ENCODE data around the gene THAP6. TPM values are rescaled to one million over a fixed set of nuclear protein-coding genes. Genes with fewer than 3 reads are reported as not detected.
"Not testable (repeated sequence)": the region's sequence is repeated elsewhere in the genome, so short reads cannot be mapped to it uniquely, and the experiment has no call there.

THAP6 gene
- polyA plus RNA-seq, 2 of the 4 experiments (the other 2 are of a cell fraction), result 9.4 to 19.1 TPM

- Histone ChIP-seq H3K4me2 (no peak overlapping the region), H3K4me1 (no peaks in the 10 kb centered on the region), H3K9me3 (no peaks in the 10 kb centered on the region), H3K27ac (no peak overlapping the region), H3K4me3 (no peak overlapping the region)
- no peak for FAIRE-seq
- 100% methylated on average over 1 of the region's 1 CpG for WGBS (ENCODE audit: missing lambda C conversion rate)
- no peak for DNase-seq (ENCODE audit: low read depth in 1 of 2, low spot score in 1 of 2)
- no peak for ATAC-seq
- ChIA-PET POLR2A (interaction anchor here (1.0 kb wide), 1 partner anchor 11 kb away, joined by 5 read pairs; the partner anchor contains the start of genes RCHY1 and THAP6), CTCF (interaction anchor here (0.9 kb wide), 1 partner anchor 322 kb away, joined by 3 read pairs; no protein-coding TSS in a partner anchor)
- TF ChIP-seq SMC3 (IDR thresholded peaks at IDR 0.05) (no peak), RNF2 (IDR thresholded peaks at IDR 0.05; ENCODE audit: borderline replicate concordance, low read depth) (no peak), ZFP36 (IDR thresholded peaks at IDR 0.05; ENCODE audit: borderline replicate concordance, partially characterized antibody) (no peak), ZSCAN20 (CRISPR knock-in tag; IDR thresholded peaks at IDR 0.05) (no peak), TFCP2L1 (CRISPR knock-in tag; IDR thresholded peaks at IDR 0.05) (no peak), FOXS1 (CRISPR knock-in tag; IDR thresholded peaks at IDR 0.05) (no peak), USF2 (IDR thresholded peaks at IDR 0.05) (no peak), HOXB13 (CRISPR knock-in tag; IDR thresholded peaks at IDR 0.05; ENCODE audit: low read depth) (no peak), FOSB (CRISPR knock-in tag; IDR thresholded peaks at IDR 0.05) (no peak), CHD2 (IDR thresholded peaks at IDR 0.05; ENCODE audit: low read length, partially characterized antibody) (no peak)
- TF ChIP-seq, protein P1, sequence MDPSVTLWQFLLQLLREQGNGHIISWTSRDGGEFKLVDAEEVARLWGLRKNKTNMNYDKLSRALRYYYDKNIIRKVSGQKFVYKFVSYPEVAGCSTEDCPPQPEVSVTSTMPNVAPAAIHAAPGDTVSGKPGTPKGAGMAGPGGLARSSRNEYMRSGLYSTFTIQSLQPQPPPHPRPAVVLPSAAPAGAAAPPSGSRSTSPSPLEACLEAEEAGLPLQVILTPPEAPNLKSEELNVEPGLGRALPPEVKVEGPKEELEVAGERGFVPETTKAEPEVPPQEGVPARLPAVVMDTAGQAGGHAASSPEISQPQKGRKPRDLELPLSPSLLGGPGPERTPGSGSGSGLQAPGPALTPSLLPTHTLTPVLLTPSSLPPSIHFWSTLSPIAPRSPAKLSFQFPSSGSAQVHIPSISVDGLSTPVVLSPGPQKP (IDR thresholded peaks at IDR 0.05; ENCODE audit: low read depth, low read length), result no peak
Observed at GRCh38 chr4:75525910-75526309, 11.6 kb downstream of the THAP6 start.

GRCh38 chr4:75527482-75527881 is 13.2 kb downstream of the THAP6 start:
- DNase-seq (ENCODE audit: low read depth in 1 of 2, low spot score in 1 of 2), result no peak
- no peak overlapping the region for H3K4me3 ChIP-seq
- CTCF ChIA-PET, result no interaction called here
- FAIRE-seq, result no peak
- POLR2A ChIA-PET, result no interaction called here
- ATAC-seq, result no peak
- no peak overlapping the region for H3K4me2 ChIP-seq
- no peak for TF ChIP-seq EHF (CRISPR knock-in tag; IDR thresholded peaks at IDR 0.05)
- TF ChIP-seq POLR2AphosphoS2 (conservative IDR thresholded peaks at IDR 0.05; ENCODE audit: low read length), result no peak
- TF ChIP-seq ZNF302 (CRISPR knock-in tag; IDR thresholded peaks at IDR 0.05), result no peak
- TF ChIP-seq SREBF2 (IDR thresholded peaks at IDR 0.05), result no peak
- TF ChIP-seq FOSL2 (IDR thresholded peaks at IDR 0.05), result no peak
- no peak for TF ChIP-seq FOSL2 (CRISPR knock-in tag; IDR thresholded peaks at IDR 0.05)
- no peak for TF ChIP-seq EP300 (IDR thresholded peaks at IDR 0.05)
- TF ChIP-seq BHLHE40 (IDR thresholded peaks at IDR 0.05; ENCODE audit: low read depth, low read length), result no peak
- no peaks in the 10 kb centered on the region for H3K4me1 ChIP-seq
- H3K27ac ChIP-seq, result no peak overlapping the region
- H3K9me3 ChIP-seq, result no peaks in the 10 kb centered on the region

GRCh38 chr4:75530556-75531322 is 16.5 kb downstream of the THAP6 start:
- Histone ChIP-seq H3K4me2 (no peak overlapping the region), H3K4me3 (no peak overlapping the region), H3K9me3 (no peaks in the 10 kb centered on the region; the same call in 2 of the 3 replicates), H3K4me1 (no peaks in the 10 kb centered on the region), H3K27ac (no peak overlapping the region)
- FAIRE-seq, result no peak
- ATAC-seq, result no peak
- no peak for DNase-seq (ENCODE audit: low read depth in 1 of 2, low spot score in 1 of 2)
- CTCF ChIA-PET, result interaction anchor here (1.2 kb wide), 1 partner anchor 11 kb away, joined by 3 read pairs; no protein-coding TSS in a partner anchor
- 79% methylated on average over 2 of the region's 2 CpGs for WGBS (ENCODE audit: missing lambda C conversion rate)
- POLR2A ChIA-PET, result no interaction called here
- no peak for TF ChIP-seq HOXB13 (CRISPR knock-in tag; IDR thresholded peaks at IDR 0.05; ENCODE audit: low read depth)
- TF ChIP-seq MYC (IDR thresholded peaks at IDR 0.05; ENCODE audit: borderline replicate concordance, low read length), result no peak
- TF ChIP-seq, protein P2, sequence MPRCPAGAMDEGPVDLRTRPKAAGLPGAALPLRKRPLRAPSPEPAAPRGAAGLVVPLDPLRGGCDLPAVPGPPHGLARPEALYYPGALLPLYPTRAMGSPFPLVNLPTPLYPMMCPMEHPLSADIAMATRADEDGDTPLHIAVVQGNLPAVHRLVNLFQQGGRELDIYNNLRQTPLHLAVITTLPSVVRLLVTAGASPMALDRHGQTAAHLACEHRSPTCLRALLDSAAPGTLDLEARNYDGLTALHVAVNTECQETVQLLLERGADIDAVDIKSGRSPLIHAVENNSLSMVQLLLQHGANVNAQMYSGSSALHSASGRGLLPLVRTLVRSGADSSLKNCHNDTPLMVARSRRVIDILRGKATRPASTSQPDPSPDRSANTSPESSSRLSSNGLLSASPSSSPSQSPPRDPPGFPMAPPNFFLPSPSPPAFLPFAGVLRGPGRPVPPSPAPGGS (IDR thresholded peaks at IDR 0.05), result no peak
- TF ChIP-seq POLR2AphosphoS2 (conservative IDR thresholded peaks at IDR 0.05; ENCODE audit: low read length), result no peak
- TF ChIP-seq FOXS1 (CRISPR knock-in tag; IDR thresholded peaks at IDR 0.05), result no peak
- TF ChIP-seq POLR2A (IDR thresholded peaks at IDR 0.05; ENCODE audit: low read length), result no peak
- TF ChIP-seq SMC3 (IDR thresholded peaks at IDR 0.05), result no peak
- TF ChIP-seq, protein P1 (IDR thresholded peaks at IDR 0.05; ENCODE audit: low read depth, low read length), result no peak
- TF ChIP-seq EHF (CRISPR knock-in tag; IDR thresholded peaks at IDR 0.05), result no peak

GRCh38 chr4:75531536-75532143 is 17.4 kb downstream of the THAP6 start:
- H3K4me1 ChIP-seq; ATAC-seq; H3K4me2 ChIP-seq; FAIRE-seq; H3K9me3 ChIP-seq; H3K4me3 ChIP-seq; DNase-seq (ENCODE audit: low read depth in 1 of 2, low spot score in 1 of 2); POLR2A ChIA-PET; H3K27ac ChIP-seq: not testable (repeated sequence)
- 90% methylated on average over 7 of the region's 7 CpGs for WGBS (ENCODE audit: missing lambda C conversion rate)
- CTCF ChIA-PET, result interaction anchor here (1.2 kb wide), 1 partner anchor 10 kb away, joined by 3 read pairs; no protein-coding TSS in a partner anchor

DNA sequence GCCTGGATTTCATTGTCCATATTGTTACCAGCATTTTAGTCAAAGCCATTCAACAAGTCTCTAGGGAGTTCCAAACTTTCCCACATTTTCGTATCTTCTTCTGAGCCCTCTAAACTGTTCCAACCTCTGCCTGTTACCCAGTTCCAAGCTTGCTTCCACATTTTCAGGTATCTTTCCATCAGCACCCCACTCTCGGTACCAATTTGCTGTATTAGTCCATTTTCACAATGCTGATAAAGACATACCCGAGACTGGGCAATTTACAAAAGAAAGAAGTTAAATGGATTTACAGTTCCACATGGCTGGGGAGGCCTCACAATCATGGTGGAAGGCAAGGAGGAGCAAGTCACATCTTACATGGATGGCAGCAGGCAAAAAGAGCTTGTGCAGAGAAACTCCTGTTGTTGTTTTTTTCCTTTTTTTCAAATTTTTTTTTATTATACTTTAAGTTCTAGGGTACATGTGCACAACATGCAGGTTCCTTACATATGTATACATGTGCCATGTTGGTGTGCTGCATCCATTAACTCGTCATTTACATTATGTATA is 19.1 kb downstream of the THAP6 start:
- H3K4me1 ChIP-seq; DNase-seq (ENCODE audit: low read depth in 1 of 2, low spot score in 1 of 2); FAIRE-seq; POLR2A ChIA-PET; H3K9me3 ChIP-seq; ATAC-seq; H3K4me3 ChIP-seq; CTCF ChIA-PET; H3K27ac ChIP-seq; H3K4me2 ChIP-seq: not testable (repeated sequence)
- WGBS (ENCODE audit: missing lambda C conversion rate), result 97% methylated on average over 4 of the region's 4 CpGs

Data from A549 (cell line).